DMS 273 treated with DMSO at 0.1 percent for 48 hours (cell line): Measurements from ENCODE around the gene CD22.
"Not testable (repeated sequence)": the region's sequence is repeated elsewhere in the genome, so short reads cannot be mapped to it uniquely, and the experiment has no call there.

Source experiments
- DNase-seq: peaks from one replicate; lab custom pipeline; 2025; lab: John Stamatoyannopoulos, UW

CD22 gene

DNA sequence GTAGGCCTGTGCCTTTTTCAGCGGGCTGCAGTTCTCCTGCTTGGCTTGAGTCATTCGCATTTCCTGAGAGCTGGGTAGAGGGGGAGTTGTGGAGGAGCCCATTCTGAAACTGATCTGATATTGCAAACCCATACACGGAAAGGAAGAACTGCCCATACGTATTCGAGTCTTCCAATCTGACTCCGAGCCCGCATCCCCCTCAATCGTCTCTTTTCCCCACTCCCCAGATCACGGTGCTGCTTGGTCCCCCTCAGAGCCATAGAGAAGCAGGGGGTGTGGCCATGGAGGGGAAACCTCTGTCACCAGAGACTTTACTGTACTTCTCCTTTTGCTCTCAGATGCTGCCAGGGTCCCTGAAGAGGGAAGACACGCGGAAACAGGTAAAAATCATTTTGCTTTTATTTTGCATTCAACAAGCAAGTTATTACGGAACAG is at the start of gene CD22:
Gene CD22, plus strand, starts transcription at position 337 of the 435 bp plus-strand sequence. CDS start 2,854 bp downstream, outside the sequence.
- DNase-seq, result no peak

DNA sequence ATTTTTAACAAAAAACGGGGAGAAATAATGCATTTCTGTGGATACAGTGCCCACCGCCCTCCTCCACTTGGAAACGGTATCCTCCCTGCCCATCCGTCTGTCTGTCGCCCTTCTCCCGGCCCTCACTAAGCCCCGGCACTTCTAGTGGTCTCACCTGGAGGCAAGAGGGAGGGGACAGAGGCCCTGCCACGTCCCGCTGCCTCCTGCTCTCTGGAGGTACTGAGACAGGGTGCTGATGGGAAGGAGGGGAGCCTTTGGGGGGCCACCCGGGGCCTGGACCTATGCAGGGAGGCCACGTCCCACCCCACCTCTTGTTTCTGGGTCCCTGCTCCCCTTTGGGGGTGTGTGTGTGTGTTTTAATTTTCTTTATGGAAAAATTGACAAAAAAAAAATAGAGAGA is 49.6 kb upstream of the CD22 start:
- no peak for DNase-seq

DNA sequence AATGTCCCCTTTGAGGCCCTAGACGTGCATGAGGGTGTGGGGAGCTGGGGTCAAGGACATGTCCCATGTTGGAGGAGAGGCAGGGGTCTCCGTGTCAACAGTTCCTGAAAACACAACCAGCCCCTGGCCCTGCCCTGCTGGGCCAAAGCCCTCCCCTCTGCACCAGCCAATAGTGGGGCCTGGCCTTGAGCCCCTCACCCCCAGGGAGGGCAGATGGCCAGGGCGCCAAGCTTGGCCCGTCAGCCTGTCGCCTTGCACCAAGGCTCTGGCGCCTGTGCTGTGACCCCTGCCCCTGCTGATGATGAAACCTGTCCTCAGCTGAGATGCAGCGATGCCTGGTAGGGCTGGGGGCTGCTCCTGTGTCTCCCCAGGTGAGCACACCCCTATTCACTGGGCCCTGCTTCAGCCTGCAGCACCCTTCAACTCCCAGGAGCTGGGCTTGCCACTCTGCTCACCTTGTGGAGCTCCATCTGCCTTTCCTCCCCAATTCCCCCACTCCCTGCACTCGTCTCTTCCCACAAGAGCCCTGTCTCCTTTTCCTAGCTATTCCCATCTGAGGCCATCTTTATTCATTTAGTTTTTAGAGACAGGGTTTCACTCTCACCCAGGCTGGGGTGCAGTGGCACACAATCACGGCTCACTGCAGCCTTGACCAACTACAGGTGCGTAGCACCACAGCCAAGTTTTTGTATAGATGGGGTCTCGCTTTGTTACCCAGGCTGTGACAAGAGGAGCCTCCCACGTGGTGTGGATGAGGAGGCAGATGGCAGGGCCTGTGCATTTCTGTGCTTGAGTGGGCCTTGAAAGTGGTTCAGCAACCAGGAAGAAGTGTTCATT is 48.8 kb upstream of the CD22 start:
- peak; percentile 13 for DNase-seq

DNA sequence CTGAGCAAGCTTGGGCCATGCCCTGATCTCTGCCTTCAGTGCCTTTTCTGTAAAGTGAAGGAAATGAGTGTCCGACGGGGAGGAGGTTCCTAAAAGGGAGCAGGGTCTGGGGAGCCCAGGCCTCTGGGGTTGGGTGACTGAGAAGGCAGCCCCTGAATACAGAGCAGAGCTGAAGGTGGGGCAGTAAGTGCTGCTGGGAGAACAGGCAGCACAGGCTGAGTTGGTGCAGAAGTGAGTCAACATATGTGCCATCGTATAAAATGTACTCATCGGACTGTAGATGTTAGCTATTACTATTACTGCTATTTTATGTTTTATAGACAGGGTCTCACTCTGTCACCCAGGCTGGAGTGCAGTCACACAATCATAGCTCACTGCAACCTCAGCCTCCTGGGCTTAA is 47.7 kb upstream of the CD22 start:
- no peak for DNase-seq

DNA sequence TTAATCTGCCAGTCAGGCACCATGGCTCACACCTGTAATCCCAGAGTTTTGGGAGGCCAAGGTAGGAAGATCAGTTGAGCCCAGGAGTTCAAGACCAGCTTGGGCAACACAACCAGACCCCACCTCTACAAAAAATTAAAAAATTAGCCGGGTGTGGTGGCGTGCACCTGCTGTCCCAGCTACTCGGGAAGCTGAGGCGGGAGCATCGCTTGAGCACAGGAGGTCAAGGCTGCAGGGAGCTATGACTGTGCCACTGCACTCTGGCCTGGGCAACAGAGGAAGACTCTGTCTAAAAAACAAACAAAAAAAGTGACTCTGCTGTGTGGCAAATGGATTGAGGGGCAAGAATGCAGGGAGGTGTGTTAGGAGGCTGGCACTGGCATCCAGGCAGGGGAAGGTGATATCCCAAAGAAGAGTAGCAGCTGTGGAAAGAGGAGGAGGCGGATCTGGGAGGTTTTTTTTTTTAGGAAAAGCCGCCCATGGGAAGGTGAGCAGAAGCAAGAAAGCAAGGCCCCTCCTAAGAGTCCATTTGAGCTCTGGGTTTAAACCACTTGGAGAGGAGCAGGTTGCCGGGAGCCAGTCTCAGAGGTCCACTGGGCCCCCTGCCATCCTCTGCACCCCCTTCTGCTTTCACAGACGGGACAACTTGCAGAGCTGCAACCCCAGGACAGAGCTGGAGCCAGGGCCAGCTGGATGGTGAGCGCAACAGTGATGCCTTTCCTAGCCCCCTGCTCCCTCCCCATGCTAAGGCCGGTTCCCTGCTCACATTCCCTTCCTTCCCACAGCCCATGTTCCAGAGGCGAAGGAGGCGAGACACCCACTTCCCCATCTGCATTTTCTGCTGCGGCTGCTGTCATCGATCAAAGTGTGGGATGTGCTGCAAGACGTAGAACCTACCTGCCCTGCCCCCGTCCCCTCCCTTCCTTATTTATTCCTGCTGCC is 44.6 kb upstream of the CD22 start:
- DNase-seq, result no peak

DNA sequence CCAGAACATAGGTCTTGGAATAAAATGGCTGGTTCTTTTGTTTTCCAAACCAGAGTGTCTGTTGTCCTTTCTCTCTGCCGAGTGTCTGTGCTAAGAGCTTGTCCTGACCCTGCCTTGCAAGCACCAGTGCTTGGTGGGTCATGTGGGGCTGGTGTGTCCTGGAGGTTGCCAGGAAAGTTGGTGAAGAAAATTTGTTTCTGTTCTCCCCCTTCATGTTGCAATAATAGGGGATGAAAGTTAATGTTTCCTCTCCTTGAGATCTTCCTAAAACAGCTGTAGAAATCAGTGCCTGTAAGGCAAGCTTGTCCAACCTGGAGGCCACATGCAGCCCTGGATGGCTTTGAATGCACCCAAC is 43.9 kb upstream of the CD22 start:
- no peak for DNase-seq

DNA sequence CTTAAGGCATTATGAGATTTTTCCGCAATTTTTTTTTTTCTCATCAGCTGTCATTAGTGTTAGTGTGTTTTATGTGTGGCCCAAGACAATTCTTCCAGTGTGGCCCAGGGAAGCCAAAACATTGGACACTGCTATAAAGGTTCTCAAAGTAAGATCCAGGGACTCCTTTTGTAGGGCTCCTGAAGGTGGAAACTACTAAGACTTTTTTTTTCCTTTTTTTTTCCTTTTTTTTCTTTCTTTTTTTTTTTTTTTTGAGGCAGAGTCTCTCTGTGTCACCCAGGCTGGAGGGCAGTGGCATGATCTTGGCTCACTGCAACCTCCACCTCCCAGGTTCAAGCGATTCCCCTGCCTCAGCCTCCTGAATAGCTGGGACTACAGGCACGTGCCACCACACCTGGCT is 43.5 kb upstream of the CD22 start:
- not testable (repeated sequence) for DNase-seq

DNA sequence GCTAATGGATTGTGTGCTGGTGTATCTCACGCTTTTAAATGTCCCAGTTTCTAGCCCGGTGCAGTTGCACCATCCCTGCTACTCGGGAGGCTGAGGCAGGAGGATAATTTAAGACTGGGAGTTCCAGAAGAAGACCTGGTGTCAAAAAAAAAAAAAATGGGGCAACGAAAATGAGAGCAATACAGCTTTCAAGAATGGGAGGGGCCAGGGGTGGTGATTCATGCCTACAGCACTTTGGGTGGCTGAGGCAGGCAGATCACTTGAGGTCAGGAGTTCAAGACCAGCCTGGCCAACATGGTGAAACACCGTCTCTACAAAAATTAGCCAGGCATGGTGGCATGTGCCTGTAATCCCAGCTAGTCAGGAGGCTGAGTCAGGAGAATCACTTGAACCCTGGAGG is 42.9 kb upstream of the CD22 start:
- not testable (repeated sequence) for DNase-seq

DNA sequence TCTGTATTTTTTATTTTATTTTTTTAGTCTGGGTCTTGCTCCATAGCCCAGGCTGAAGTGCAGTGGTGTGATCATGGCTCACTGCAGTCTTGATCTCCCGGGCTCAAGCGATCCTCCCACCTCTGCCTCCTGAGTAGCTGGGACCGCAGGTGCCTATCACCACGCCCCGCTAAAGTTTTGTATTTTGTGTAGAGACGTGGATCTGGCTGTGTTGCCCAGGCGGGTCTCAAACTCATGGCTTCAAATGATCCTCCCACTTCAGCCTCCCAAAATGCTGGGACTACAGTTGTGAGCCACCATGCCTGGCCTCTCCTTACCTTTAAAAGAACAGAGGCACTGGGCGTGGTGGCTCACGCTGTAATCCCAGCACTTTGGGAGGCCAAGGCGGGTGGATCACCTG is 41.3 kb upstream of the CD22 start:
- no peak for DNase-seq

DNA sequence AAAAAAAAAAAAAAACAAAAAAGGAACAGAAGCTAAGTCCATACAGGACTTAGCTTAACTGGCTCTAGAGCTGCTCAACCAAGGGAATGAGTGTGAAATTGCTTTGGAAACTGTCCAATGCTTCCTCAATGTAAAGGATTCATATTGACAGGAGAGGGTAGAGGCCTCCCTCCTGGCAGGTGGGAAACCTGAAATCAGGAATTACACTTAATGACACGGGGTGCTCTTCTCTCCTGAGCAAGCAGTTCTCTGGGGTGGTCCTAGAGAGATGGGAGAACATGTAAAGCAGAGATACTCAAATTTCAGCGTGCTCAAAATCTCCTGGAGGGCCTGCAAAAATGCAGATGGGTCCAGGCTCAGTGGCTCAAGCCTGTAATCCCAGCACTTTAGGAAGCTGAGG is 40.7 kb upstream of the CD22 start:
- no peak for DNase-seq

DNA sequence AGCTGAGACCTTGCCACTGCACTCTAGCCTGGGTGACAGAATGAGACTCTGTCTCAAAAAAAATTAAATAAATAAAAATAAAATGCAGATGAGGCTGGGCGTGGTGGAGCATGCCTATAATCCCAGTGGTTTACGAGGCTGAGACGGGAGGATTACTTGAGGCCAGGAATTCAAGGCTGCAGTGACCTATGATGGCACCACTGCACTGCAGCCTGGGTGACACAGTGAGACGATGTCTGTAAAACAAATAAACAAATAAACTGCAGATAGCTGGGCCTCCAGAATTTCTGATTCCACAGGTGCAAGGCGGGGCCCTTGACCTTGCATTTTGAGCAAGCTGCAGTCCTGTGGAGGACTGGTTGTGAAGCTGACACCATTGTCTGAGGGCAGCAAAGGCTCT is 40.1 kb upstream of the CD22 start:
- no peak for DNase-seq

DNA sequence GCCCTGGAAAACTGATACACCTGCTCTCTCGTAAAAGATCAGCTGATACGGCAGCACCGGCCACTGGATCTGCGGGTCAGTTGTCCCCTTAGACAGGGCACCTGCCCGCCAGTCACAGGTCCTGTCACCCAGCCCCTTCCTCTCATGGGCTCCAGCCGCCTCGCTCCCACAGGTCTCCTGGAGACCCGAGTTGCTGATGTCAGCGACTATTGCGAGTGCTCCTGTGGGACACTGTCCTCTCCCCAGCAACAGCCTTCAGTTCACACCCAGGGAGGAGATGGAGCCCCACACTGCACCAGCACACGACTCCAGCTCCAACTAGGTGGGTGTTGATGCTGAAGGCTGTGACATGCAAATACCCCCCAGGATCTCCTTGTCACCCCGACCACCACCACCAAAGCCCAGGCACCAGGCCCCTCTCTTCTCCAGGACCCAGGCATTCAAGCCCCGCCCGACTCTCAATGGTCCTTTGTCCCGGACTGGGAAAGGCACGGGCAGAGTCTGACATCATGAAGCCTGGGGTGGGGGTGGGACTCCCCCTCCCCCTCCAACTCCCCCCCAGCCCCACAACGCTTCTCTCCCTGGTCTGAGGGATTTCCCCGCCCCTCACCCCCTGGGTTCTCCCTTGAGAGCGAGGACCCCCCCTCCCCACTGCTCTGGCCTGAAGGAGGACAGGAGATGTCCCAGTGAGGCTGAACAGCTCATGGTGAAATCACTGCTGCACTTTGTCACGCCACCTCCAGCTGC is 38.4 kb upstream of the CD22 start:
- no peak for DNase-seq

DNA sequence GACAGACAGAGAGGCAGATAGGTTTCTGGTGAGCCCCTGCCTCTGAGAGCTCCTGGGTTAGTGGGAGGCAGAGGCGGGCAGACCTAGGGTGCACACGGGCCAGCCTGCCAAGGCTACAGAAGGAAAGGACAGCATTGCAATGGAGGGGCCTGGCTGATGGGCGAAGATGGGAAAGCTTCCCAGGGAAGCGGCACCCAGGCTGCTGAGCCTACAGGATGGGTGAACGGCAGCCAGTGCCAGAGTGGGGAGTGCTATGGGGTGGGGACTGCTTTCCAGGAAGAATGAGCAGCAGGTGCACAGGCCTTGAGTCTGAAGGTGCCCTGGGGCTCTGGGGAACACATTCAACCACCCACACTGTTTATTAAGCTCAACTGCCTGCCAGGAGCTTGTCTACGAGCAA is 37.7 kb upstream of the CD22 start:
- no peak for DNase-seq

DNA sequence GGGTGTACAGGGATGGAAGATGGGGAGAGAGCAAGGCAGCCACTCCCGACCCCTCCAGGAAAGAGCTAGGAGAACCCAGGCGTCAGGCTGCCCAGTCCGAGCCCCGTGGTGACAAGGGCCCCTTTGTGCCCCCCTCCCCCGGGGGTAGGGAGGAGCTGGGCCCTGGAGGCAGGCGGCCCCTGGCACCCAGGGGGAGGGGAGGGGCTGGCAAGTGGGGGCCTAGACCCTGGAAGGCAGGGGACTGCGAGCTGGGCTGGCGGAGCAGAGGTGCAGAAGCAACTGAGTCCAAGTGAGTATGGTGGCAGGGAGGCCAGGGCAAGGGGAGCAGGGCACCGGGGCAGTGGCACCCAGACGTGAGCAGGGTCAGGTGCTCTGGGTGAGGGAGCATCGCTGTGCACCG is 37.1 kb upstream of the CD22 start, which contains the start of gene MAG:
Gene MAG, plus strand, starts transcription at position 246 of the 400 bp plus-strand sequence. CDS start 3,248 bp downstream, outside the sequence.
- DNase-seq, result no peak

DNA sequence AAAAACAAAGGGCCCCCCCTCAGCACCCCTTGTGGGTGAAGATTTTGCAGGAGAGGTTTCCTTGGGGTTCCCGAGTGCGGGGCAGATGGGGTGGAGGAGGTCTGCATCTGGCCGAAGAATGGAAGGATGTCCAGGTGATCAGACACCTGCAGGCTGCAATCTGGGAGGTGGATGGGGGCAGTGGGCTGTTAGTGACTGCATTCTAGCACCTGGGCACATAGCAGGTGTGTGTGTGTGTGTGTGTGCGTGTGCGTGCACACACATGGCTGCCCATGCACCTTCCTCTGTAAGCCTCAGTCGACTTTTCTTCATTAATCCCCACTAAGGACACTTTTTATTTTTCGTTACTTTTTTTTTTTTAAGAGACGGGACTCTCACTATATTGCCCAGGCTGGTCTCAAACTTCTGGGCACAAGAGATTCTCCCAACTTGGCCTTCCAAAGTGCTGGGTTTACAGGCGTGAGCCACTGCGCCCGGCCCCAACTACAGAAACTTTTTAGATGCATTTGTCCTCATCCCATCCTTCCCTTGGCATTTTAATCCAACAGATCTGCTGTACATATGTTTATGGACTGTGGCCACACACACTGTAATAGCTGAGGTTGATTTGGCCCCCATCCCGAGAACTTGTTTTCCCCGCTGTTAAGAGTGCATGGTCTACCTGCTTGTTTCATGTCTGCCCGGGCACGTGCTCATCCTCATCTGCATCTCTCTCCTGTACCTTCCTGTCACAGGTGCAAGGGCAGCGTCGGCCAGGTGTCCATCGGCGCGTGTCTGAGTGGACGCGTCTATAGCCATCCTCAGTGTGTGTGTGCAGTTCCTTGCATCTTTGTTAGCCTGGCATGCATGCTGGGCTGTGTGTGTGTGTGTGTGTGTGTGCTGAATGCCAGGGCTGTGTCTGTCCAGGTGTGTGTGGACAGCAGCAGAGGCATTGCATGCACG is 36.3 kb upstream of the CD22 start:
- no peak for DNase-seq

DNA sequence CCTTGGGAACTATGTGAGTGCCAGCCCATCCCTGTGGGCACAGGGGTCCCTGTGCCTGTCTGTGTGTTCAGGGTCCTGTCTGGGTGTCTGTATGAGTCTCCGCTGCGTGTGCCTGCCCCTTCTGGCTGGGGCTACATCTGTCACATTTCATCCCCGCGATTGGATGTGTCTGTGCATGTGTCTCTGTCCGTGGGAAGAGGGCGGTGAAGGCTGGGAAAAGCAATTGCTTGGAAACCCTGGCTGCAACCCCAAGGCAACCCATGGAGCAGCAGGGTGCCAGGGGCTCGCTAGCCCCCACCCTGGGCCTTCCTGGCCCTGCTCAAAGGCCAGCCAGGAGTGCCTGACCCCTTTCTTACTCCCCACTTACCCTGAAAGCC is 35.6 kb upstream of the CD22 start:
- DNase-seq, result no peak

DNA sequence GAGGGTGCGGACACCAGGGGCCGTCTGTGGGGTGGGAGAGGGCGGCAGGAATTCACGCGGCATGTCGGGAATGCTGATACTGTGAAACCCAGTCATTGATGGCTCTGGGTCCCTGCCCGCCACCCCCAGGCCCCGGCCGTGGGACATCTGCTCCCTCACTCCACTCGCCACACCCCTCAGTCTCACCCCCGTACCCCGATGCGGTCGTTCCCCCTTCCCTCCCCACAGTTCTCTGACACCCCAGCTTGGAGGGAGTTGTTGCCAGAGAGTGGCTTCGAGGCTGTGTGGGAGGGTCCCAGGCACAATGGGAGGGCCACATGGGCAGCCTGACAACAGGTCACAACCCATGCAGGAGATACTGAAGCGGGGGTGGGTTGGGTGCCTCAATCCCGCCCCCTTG is 35.2 kb upstream of the CD22 start:
- no peak for DNase-seq

DNA sequence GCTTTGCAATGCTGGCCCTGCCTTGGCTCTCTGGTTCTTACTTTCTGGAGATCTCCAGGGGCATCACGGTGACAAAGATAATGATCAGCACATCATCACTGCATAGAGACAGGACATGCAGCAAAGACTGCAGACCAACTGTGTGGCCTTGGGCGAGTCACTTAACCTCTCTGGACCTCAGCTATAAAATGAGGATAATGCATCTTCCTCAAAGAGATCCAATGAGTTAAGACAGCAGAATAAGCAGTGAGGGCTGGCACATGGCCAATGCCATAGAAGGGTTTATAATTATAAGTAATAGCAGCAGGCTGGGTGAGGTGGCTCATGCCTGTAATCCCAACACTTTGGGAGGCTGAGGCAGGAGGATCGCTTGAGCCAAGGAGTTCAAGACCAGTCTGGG is 34.7 kb upstream of the CD22 start:
- DNase-seq, result no peak

DNA sequence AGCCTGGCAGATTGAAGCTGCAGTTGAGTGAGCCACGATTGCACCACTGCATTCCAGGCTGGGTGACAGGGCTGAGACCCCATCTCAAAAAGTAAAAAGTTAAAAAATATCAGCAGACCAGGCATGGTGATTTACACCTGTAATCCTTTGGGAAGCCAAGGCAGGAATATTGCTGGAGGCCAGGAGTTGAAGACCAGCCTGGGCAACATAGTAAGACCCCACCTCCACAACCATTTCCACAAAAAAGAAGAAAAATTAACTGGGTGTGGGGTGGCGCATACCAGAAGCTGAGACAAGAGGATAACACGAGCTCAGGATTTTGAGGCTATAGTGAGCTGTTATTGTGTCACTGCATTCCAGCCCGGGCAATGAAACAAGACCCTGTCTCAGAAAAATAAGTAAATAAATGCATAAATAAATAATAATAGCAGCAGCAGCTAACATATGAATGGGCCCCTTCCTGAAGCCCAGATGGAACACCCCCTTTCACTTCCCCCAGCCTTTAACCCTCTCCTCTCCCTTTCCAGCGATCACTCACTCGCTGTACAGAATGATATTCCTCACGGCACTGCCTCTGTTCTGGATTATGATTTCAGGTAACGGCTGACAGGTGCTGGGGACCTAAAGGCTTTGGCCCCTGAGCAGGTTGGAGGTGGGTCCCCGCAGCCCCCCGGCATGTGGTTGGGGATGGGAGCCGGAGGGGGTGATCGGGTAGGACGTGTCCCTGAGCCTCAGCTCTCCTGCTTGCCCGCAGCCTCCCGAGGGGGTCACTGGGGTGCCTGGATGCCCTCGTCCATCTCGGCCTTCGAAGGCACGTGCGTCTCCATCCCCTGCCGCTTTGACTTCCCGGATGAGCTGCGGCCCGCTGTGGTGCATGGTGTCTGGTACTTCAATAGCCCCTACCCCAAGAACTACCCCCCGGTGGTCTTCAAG is 33.9 kb upstream of the CD22 start:
- no peak for DNase-seq
